ENCODE results near the gene ZNF225.
"Not testable (repeated sequence)": the region's sequence is repeated elsewhere in the genome, so short reads cannot be mapped to it uniquely, and the experiment has no call there.

ZNF225 gene

GRCh38 chr19:44164327-44164672 lies 51.1 kb downstream of the ZNF225 start:
- no peak for DNase-seq

GRCh38 chr19:44164673-44165512 lies 51.7 kb downstream of the ZNF225 start, which contains the start of gene ZNF226:
Gene ZNF226, plus strand, starts transcription at chr19:44165100. Its CDS starts 4,981 bp downstream, at chr19:44170081.
- DNase-seq, result peak; percentile 95

- DNase-seq, result not testable (repeated sequence)
Observed at GRCh38 chr19:44170660-44171059, 57.5 kb downstream of the ZNF225 start.

GRCh38 chr19:44176590-44176989 lies 63.4 kb downstream of the ZNF225 start:
- no peak for DNase-seq

GRCh38 chr19:44180968-44181367 lies 67.8 kb downstream of the ZNF225 start:
- DNase-seq, result no peak

GRCh38 chr19:44182145-44182544 lies 68.9 kb downstream of the ZNF225 start:
- DNase-seq, result no peak

All from right hindlimb (tissue), 1 donor.